Measurements from ENCODE around the gene SEPTIN8. TPM values are rescaled to one million over a fixed set of nuclear protein-coding genes. Genes with fewer than 3 reads are reported as not detected.

SEPTIN8 gene
- total RNA-seq, 2 experiments from 2014 or later: 25.2 to 27.1 TPM

DNA sequence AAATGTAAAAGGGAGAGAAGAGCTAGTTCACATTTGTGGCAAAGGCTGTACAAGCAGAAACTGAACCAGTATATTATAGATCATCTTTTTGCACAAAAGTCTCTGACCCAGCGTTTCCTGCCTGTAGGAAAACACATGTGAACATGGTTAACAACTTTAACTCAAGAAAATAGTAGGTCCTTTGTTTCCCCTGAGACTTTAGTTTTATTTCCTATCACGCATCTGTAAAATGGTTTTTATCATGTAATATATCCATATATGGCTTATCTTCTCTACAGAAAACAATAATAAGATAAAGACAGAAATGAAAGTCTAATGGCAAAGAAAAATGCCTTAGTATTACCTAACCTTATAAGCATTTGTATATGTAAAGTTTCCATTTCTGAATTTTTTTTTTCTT, 42.4 kb downstream of the SEPTIN8 start:
- Mint-ChIP-seq H3K4me3 (no peak overlapping the region), H3K36me3 (ENCODE audit: low read depth) (peaks cover 4% of the 10 kb centered on the region), H3K4me1 (ENCODE audit: low read depth) (peaks cover 31% of the 10 kb centered on the region), H3K27me3 (no peaks in the 10 kb centered on the region), H3K27ac (no peak overlapping the region), H3K9me3 (no peaks in the 10 kb centered on the region)
- POLR2A ChIA-PET: no interaction called here
- CTCF ChIA-PET: interaction anchor here (1.1 to 6.3 kb wide), 2 partner anchors 85 to 93 kb away, joined by 4 to 29 read pairs; no protein-coding TSS in a partner anchor
- intact Hi-C loops (cut with micrococcal nuclease): no loop called here
- TF ChIP-seq, protein P1, sequence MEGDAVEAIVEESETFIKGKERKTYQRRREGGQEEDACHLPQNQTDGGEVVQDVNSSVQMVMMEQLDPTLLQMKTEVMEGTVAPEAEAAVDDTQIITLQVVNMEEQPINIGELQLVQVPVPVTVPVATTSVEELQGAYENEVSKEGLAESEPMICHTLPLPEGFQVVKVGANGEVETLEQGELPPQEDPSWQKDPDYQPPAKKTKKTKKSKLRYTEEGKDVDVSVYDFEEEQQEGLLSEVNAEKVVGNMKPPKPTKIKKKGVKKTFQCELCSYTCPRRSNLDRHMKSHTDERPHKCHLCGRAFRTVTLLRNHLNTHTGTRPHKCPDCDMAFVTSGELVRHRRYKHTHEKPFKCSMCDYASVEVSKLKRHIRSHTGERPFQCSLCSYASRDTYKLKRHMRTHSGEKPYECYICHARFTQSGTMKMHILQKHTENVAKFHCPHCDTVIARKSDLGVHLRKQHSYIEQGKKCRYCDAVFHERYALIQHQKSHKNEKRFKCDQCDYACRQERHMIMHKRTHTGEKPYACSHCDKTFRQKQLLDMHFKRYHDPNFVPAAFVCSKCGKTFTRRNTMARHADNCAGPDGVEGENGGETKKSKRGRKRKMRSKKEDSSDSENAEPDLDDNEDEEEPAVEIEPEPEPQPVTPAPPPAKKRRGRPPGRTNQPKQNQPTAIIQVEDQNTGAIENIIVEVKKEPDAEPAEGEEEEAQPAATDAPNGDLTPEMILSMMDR (IDR thresholded peaks at IDR 0.05): no peak
- ATAC-seq (no peak), DNase-seq (no peak)

DNA sequence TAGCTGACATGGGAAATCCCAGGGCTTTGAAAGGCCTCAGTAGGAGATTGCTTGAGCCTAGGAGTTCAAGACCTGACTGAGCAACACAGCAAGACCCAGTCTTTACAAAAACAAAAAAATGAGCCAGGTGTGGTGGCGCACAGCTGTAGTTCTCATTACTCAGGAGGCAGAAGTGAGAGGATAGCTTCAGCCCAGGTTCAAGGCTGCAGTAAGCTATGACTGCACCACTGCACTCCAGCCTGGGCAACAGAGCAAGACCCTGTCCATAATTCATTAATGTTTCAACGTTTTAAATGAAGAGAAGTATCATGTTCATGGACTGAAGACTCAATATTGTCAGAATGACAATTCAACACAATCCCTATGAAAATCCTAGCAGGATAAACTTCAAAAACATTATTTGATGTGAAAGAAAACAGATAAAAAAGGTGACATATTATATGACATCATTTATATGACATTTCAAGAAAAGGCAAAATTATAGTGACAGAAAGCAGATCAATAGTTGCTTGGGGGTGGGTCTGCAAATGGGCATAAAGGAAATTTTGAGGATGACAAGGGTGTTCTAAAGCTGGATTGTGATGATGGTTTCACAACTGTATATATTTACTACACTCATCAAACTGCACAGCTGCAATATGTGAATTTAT, 43.4 kb downstream of the SEPTIN8 start:
- intact Hi-C loops (cut with micrococcal nuclease): no loop called here
- ATAC-seq (no peak), DNase-seq (no peak)
- no peak overlapping the region for H3K27ac Mint-ChIP-seq
- CTCF ChIA-PET: interaction anchor here (0.7 to 6.3 kb wide), 4 partner anchors 18 to 206 kb away, joined by 3 to 29 read pairs (median 5); no protein-coding TSS in a partner anchor
- H3K36me3 Mint-ChIP-seq (ENCODE audit: low read depth): peaks cover 4% of the 10 kb centered on the region
- H3K9me3 Mint-ChIP-seq: no peaks in the 10 kb centered on the region
- H3K4me1 Mint-ChIP-seq (ENCODE audit: low read depth): peaks cover 31% of the 10 kb centered on the region
- TF ChIP-seq, protein P1 (IDR thresholded peaks at IDR 0.05): no peak
- no peak overlapping the region for H3K4me3 Mint-ChIP-seq
- H3K27me3 Mint-ChIP-seq: no peaks in the 10 kb centered on the region
- POLR2A ChIA-PET: interaction anchor here (0.6 to 0.9 kb wide), 2 partner anchors 14 to 138 kb away, joined by 3 to 5 read pairs; partner anchors contain the start of gene CCNI2

DNA sequence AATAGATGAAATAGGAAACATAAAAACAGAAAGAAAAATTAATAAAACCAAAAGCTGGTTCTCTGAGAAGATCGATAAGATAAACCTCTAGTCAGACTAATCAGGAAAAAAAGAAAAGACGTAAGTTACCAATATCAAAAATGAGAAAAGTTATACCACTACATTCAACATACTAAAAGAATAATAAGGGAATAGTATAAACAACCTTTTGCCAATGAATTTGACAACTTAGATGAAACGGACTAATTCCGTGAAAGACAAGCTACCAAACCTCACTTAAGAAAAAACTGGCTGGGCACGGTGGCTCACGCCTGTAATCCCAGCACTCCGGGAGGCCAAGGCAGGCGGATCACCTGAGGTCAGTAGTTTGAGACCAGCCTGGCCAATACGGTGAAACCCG, 47.1 kb downstream of the SEPTIN8 start:
- peaks cover 7% of the 10 kb centered on the region for H3K36me3 Mint-ChIP-seq (ENCODE audit: low read depth)
- TF ChIP-seq, protein P1 (IDR thresholded peaks at IDR 0.05): no peak
- intact Hi-C loops (cut with micrococcal nuclease): no loop called here
- no peak overlapping the region for H3K27ac Mint-ChIP-seq
- H3K4me1 Mint-ChIP-seq (ENCODE audit: low read depth): peaks cover 13% of the 10 kb centered on the region
- ATAC-seq (no peak), DNase-seq (no peak)
- CTCF ChIA-PET: interaction anchor here (1.0 to 1.7 kb wide), 3 partner anchors 12 to 202 kb away, joined by 3 to 5 read pairs (median 4); no protein-coding TSS in a partner anchor
- H3K9me3 Mint-ChIP-seq: no peaks in the 10 kb centered on the region
- H3K4me3 Mint-ChIP-seq: no peak overlapping the region
- no peaks in the 10 kb centered on the region for H3K27me3 Mint-ChIP-seq
- POLR2A ChIA-PET: no interaction called here

DNA sequence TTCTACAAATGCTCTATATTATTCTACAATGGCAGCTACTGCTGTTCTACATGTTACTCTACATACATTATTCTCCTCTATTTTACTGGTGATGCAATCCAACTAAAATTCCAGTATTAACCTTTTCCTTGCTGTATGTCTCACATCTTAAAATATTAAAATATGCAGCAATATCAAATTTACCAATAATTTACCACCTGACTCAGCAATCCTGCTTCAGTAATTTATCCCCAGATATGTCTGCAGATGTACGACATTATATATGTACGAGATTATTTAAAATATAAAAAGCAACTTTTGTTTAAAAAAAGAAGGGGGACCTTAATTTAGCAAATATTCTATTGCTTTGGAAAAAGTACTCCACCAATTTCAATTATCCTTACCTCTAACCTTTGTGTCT, 51.3 kb downstream of the SEPTIN8 start:
- intact Hi-C loops (cut with micrococcal nuclease): no loop called here
- Mint-ChIP-seq H3K36me3 (ENCODE audit: low read depth) (peaks cover 22% of the 10 kb centered on the region), H3K27me3 (no peaks in the 10 kb centered on the region), H3K4me3 (no peak overlapping the region), H3K4me1 (ENCODE audit: low read depth) (peaks cover 5% of the 10 kb centered on the region), H3K9me3 (peaks cover 2% of the 10 kb centered on the region), H3K27ac (no peak overlapping the region)
- TF ChIP-seq, protein P1 (IDR thresholded peaks at IDR 0.05): no peak
- no peak for ATAC-seq
- ChIA-PET CTCF (interaction anchor here (1.0 to 2.9 kb wide), 3 partner anchors 9 to 11 kb away, joined by 3 to 12 read pairs (median 4); no protein-coding TSS in a partner anchor), POLR2A (no interaction called here)
- no peak for DNase-seq

Data from activated CD8-positive, alpha-beta T cell treated with anti-CD3 and anti-CD28 coated beads for 36 hours (primary cell).